Astrocyte (in vitro differentiated cells and primary cell): ENCODE data around the gene CSTF2T.

Experiments used
- EZH2 ChIP-seq: IDR thresholded peaks from 2 replicates; pipeline ENCODE4 v1.6.1; 2012; ENCODE audit warnings: mild to moderate bottlenecking, low read length, inconsistent platforms; ENCODE audit not compliant: insufficient read depth
- TF ChIP-seq, protein P1 (sequence below): IDR thresholded peaks from 2 replicates; pipeline ENCODE4 v1.5.1; 2011; ENCODE audit warnings: low read depth, mild to moderate bottlenecking, inconsistent platforms, low read length, moderate library complexity; ENCODE audit not compliant: insufficient read depth

DNA sequence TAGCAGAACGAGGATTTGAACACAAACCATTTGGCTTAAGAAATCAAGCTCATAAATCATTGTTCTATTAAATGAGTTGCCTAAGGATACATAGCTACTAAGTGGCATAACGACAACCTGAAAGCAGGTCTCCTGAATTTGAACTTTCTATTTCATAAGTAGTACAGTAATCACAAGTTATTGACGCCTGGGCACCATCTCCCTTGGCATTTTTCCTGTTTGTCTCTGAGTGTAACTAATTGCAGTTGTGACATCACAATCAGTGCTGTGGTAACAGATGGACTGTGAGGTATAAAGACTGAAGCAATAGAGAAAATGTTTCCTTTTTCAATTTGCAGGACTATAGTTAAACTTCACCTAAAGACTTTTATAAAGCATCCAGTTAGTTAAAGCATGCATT is 6.4 kb upstream of the CSTF2T start:
- TF ChIP-seq, protein P1, sequence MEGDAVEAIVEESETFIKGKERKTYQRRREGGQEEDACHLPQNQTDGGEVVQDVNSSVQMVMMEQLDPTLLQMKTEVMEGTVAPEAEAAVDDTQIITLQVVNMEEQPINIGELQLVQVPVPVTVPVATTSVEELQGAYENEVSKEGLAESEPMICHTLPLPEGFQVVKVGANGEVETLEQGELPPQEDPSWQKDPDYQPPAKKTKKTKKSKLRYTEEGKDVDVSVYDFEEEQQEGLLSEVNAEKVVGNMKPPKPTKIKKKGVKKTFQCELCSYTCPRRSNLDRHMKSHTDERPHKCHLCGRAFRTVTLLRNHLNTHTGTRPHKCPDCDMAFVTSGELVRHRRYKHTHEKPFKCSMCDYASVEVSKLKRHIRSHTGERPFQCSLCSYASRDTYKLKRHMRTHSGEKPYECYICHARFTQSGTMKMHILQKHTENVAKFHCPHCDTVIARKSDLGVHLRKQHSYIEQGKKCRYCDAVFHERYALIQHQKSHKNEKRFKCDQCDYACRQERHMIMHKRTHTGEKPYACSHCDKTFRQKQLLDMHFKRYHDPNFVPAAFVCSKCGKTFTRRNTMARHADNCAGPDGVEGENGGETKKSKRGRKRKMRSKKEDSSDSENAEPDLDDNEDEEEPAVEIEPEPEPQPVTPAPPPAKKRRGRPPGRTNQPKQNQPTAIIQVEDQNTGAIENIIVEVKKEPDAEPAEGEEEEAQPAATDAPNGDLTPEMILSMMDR = no peak
- TF ChIP-seq EZH2 = no peak
